ENCODE results near the gene SMAD5. TPM values are rescaled to one million over a fixed set of nuclear protein-coding genes. Genes with fewer than 3 reads are reported as not detected.

Gene SMAD5
- total and polyA plus RNA-seq, 2 donors (not counting 1 experiment from before 2014, with no cell fraction given), result 9.4 to 38.6 TPM

- ChIA-PET POLR2A (no interaction called here), CTCF (no interaction called here)
- no peaks in the 10 kb centered on the region for H3K9me3 ChIP-seq (ENCODE audit: control extremely low read depth in 1 of 3, control insufficient read depth in 2 of 3, insufficient read depth in 1 of 3, low read length in 2 of 3)
- DNase-seq, result no peak
- H3K27ac ChIP-seq (ENCODE audit: low read length in 2 of 2), result no peak overlapping the region
- no peak overlapping the region for H3K4me3 Mint-ChIP-seq
- no peak for ATAC-seq (ENCODE audit: low read depth)
- no peaks in the 10 kb centered on the region for H3K27me3 ChIP-seq (replicated peaks in 1 of 4; ENCODE audit: control extremely low read depth in 1 of 4, control insufficient read depth in 3 of 4, insufficient read depth in 4 of 4, low read length in 3 of 4)
- H3K9ac ChIP-seq (ENCODE audit: low read length), result no peak overlapping the region
- H3K4me2 ChIP-seq (replicated peaks; ENCODE audit: low read depth, low read length, poor library complexity, severe bottlenecking), result no peak overlapping the region
- no peaks in the 10 kb centered on the region for H3K27me3 Mint-ChIP-seq
- TF ChIP-seq, protein P1, sequence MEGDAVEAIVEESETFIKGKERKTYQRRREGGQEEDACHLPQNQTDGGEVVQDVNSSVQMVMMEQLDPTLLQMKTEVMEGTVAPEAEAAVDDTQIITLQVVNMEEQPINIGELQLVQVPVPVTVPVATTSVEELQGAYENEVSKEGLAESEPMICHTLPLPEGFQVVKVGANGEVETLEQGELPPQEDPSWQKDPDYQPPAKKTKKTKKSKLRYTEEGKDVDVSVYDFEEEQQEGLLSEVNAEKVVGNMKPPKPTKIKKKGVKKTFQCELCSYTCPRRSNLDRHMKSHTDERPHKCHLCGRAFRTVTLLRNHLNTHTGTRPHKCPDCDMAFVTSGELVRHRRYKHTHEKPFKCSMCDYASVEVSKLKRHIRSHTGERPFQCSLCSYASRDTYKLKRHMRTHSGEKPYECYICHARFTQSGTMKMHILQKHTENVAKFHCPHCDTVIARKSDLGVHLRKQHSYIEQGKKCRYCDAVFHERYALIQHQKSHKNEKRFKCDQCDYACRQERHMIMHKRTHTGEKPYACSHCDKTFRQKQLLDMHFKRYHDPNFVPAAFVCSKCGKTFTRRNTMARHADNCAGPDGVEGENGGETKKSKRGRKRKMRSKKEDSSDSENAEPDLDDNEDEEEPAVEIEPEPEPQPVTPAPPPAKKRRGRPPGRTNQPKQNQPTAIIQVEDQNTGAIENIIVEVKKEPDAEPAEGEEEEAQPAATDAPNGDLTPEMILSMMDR (IDR thresholded peaks at IDR 0.05), result no peak
- no peak for TF ChIP-seq EZH2 (IDR thresholded peaks at IDR 0.05; ENCODE audit: borderline replicate concordance, insufficient read depth, low read depth, low read length, poor library complexity, severe bottlenecking)
- peaks cover 80% of the 10 kb centered on the region for H4K20me1 ChIP-seq (ENCODE audit: control insufficient read depth, insufficient read depth, low read length, poor library complexity, severe bottlenecking)
- H3K4me3 ChIP-seq (ENCODE audit: control extremely low read depth in 1 of 5, extremely low read depth in 1 of 5, insufficient read depth in 1 of 5, low read depth in 2 of 5, low read length in 4 of 5), result no peak overlapping the region
- H2AFZ ChIP-seq (ENCODE audit: insufficient read depth, low read depth, low read length, poor library complexity, severe bottlenecking), result no peak overlapping the region
- H3K4me1 Mint-ChIP-seq, result peaks cover 17% of the 10 kb centered on the region
- H3K79me2 ChIP-seq (ENCODE audit: control insufficient read depth, insufficient read depth, low read length), result peaks cover 72% of the 10 kb centered on the region
- no peaks in the 10 kb centered on the region for H3K4me1 ChIP-seq (ENCODE audit: control insufficient read depth in 2 of 2, insufficient read depth in 2 of 2, low read length in 2 of 2)
- intact Hi-C loops (cut with micrococcal nuclease), result no loop called here
- no peaks in the 10 kb centered on the region for H3K9me3 Mint-ChIP-seq (ENCODE audit: insufficient read depth)
- peaks cover 0 to 1% of the 10 kb centered on the region in 2 experiments for H3K36me3 ChIP-seq (replicated peaks in 1 of 2; ENCODE audit: control extremely low read depth in 1 of 2, control insufficient read depth in 1 of 2, extremely low read depth in 1 of 2, insufficient read depth in 2 of 2, low read length in 1 of 2)
- 95% methylated on average over 3 of the region's 6 CpGs for WGBS (ENCODE audit: insufficient coverage)
- no peak overlapping the region for H3K27ac Mint-ChIP-seq
These were observed 10.7 kb downstream of the SMAD5 start for GRCh38 chr5:136143312-136143711.

DNA sequence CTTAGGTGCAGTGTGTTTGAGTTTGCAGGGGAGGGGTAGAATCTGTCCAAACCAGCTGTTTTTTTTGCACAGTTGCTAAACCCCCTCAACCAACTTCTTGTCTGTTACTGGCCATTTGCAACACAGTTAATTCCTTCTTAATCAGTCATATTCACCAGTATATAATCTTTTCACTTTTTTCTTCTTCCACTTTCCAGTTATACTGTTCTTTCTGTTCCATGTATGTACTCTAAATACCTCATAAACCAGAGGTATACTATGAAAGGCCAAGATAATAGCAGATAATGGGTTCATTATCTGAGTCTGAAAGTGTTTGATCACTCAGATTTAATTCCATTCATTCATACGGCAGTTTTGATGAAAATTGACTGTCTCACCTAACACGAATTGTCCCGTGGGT is 11.1 kb downstream of the SMAD5 start:
- Histone ChIP-seq H3K4me1 (ENCODE audit: control insufficient read depth in 2 of 2, insufficient read depth in 2 of 2, low read length in 2 of 2) (no peaks in the 10 kb centered on the region), H3K27me3 (replicated peaks in 1 of 4; ENCODE audit: control extremely low read depth in 1 of 4, control insufficient read depth in 3 of 4, insufficient read depth in 4 of 4, low read length in 3 of 4) (no peaks in the 10 kb centered on the region), H3K79me2 (ENCODE audit: control insufficient read depth, insufficient read depth, low read length) (peaks cover 67% of the 10 kb centered on the region), H3K9me3 (ENCODE audit: control extremely low read depth in 1 of 3, control insufficient read depth in 2 of 3, insufficient read depth in 1 of 3, low read length in 2 of 3) (no peaks in the 10 kb centered on the region), H3K27ac (ENCODE audit: low read length in 2 of 2) (no peak overlapping the region), H3K9ac (ENCODE audit: low read length) (no peak overlapping the region), H2AFZ (ENCODE audit: insufficient read depth, low read depth, low read length, poor library complexity, severe bottlenecking) (no peak overlapping the region), H3K4me3 (ENCODE audit: control extremely low read depth in 1 of 5, extremely low read depth in 1 of 5, insufficient read depth in 1 of 5, low read depth in 2 of 5, low read length in 4 of 5) (no peak overlapping the region), H3K36me3 (replicated peaks in 1 of 2; ENCODE audit: control extremely low read depth in 1 of 2, control insufficient read depth in 1 of 2, extremely low read depth in 1 of 2, insufficient read depth in 2 of 2, low read length in 1 of 2) (peaks cover 0 to 2% of the 10 kb centered on the region in 2 experiments), H3K4me2 (replicated peaks; ENCODE audit: low read depth, low read length, poor library complexity, severe bottlenecking) (no peak overlapping the region), H4K20me1 (ENCODE audit: control insufficient read depth, insufficient read depth, low read length, poor library complexity, severe bottlenecking) (peaks cover 75% of the 10 kb centered on the region)
- intact Hi-C loops (cut with micrococcal nuclease), result no loop called here
- CTCF ChIA-PET, result no interaction called here
- H3K9me3 Mint-ChIP-seq (ENCODE audit: insufficient read depth), result no peaks in the 10 kb centered on the region
- no peak for TF ChIP-seq EZH2 (IDR thresholded peaks at IDR 0.05; ENCODE audit: borderline replicate concordance, insufficient read depth, low read depth, low read length, poor library complexity, severe bottlenecking)
- TF ChIP-seq, protein P1 (IDR thresholded peaks at IDR 0.05), result no peak
- H3K27ac Mint-ChIP-seq, result no peak overlapping the region
- POLR2A ChIA-PET, result no interaction called here
- H3K4me1 Mint-ChIP-seq, result peaks cover 18% of the 10 kb centered on the region
- H3K27me3 Mint-ChIP-seq, result no peaks in the 10 kb centered on the region
- no peak overlapping the region for H3K4me3 Mint-ChIP-seq
- DNase-seq, result no peak
- 97% methylated on average over 3 of the region's 3 CpGs for WGBS (ENCODE audit: insufficient coverage)
- no peak for ATAC-seq (ENCODE audit: low read depth)

Data from B cell (primary cell).